Body of pancreas (tissue), 4 donors: ENCODE data around the gene DNAJC1. TPM values are rescaled to one million over a fixed set of nuclear protein-coding genes. Genes with fewer than 3 reads are reported as not detected.

ENCODE experiments used
- ATAC-seq: fragments of 150-250 bp; one replicate; pipeline ENCODE4 v1.9.1; 2016
- DNase-seq, 4 donors: peaks; one replicate each; pipeline ENCODE4 v3.0.0-alpha.2; 2019
- H3K27ac ChIP-seq, 4 donors: fragments of 200-600 bp; sonication (generic); 1 replicate in 3 of 4; 2 replicates in 1 of 4; pipeline versions ENCODE4 v1.5.1 to v1.6.1; 2016 to 2019; ENCODE audit warnings: mild to moderate bottlenecking in 1 of 4, mixed read lengths in 1 of 4, moderate library complexity in 1 of 4
- H3K27me3 ChIP-seq, 2 donors: fragments of 200-600 bp; sonication (generic); one replicate each; pipeline ENCODE4 v1.6.0; 2016; ENCODE audit warnings: mild to moderate bottlenecking in 1 of 2
- H3K36me3 ChIP-seq, 2 donors: fragments of 200-600 bp; sonication (generic); replicated peaks in 1 of 2; 2 replicates each; pipeline ENCODE4 v1.5.1; 2016; ENCODE audit warnings: low read depth in 2 of 2; ENCODE audit not compliant: insufficient read depth in 1 of 2
- H3K4me1 ChIP-seq: fragments of 200-600 bp; sonication (generic); one replicate; pipeline ENCODE4 v1.6.0; 2016
- H3K4me3 ChIP-seq, 2 donors: fragments of 200-600 bp; sonication (generic); 1 replicate in 1 of 2; 2 replicates in 1 of 2; pipeline ENCODE4 v1.5.1; 2016 to 2019
- H3K9me3 ChIP-seq, 3 donors: fragments of 200-600 bp; sonication (generic); 1 replicate in 2 of 3; 2 replicates in 1 of 3; pipeline ENCODE4 v1.5.1; 2016
- CTCF ChIP-seq, 7 experiments: fragments of 450-650 bp in 4 of 7; fragments of 200-600 bp in 3 of 7; sonication (generic) in 3 of 7; IDR thresholded peaks; one replicate each; pipeline ENCODE4 v1.5.1; 2016 to 2019; ENCODE audit warnings: antibody characterized with exemption in 7 of 7
- POLR2A ChIP-seq, 3 donors: fragments of 450-650 bp; IDR thresholded peaks; one replicate each; pipeline ENCODE4 v1.6.1; 2016; ENCODE audit warnings: antibody characterized with exemption in 3 of 3, mild to moderate bottlenecking in 2 of 3
- WGBS, 2 donors: methylation state at CpG; one replicate each; pipeline ENCODE4 v1.1.5; 2017; 5-methylcytosine and 5-hydroxymethylcytosine counted together
- intact Hi-C: fragments of 100-400 bp; cut with DNase I; formaldehyde crosslinking; loops from one replicate; pipeline ENCODE4 v1.15.1; 2023
- total RNA-seq, 2 donors: library from RNA; depleted of rRNA; stranded (reverse); fragments of >200 nt; gene quantifications; one replicate each; pipeline ENCODE4 v1.1.0, GENCODE V29; 2016

The DNAJC1 gene
- total RNA-seq, 2 donors from 2014 or later, result 45.7 to 90.3 TPM

DNA sequence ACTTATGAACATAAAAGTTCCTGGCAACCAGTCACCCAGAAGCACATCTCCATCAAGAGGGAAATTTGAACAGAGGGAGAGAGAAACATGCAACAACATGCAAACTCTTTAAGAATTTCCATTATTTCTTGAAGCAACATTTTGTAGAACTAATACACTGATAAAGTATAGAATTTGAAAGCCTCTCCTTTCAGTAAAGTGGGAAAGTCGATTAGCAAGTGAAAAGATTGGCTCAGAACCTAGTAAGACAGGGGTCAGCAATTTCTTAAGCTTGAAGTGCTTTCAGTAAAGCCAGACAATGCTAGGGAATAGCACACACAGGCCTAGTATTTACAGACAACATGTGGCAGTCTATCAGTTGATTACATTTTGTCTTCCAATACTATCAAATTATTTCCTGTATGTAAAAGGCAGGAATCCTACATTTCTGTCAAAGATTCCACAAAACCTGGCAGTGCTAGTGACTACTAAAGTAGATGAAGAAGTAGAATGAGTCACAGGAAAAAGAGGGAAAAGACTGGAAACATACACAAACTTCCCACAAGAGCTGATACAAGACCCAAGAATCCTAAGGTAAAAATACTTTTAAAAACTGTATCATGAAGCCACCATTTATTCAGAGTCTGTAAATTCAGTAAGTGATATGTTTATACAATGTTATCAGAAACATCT lies 25.2 kb downstream of the DNAJC1 start:
- peaks cover 9% of the 10 kb centered on the region for H3K4me1 ChIP-seq

GRCh38 chr10:21976739-21977138 lies 26.8 kb downstream of the DNAJC1 start:
- Histone ChIP-seq H3K27ac (no peak overlapping the region), H3K4me1 (peaks cover 15% of the 10 kb centered on the region), H3K36me3 (no peaks in the 10 kb centered on the region), H3K9me3 (no peaks in the 10 kb centered on the region), H3K27me3 (no peaks in the 10 kb centered on the region), H3K4me3 (no peak overlapping the region)
- no peak for TF ChIP-seq POLR2A (IDR thresholded peaks at IDR 0.05)
- no peak for TF ChIP-seq CTCF (IDR thresholded peaks at IDR 0.05)
- 93 to 94% methylated on average over 7 of the region's 7 CpGs for WGBS, 2 donors
- ATAC-seq (no peak), DNase-seq (no peak)
- intact Hi-C loops, result no loop called here

More for the DNA sequence above, 25.2 kb downstream of the DNAJC1 start:
- Histone ChIP-seq H3K36me3 (no peaks in the 10 kb centered on the region), H3K4me3 (no peak overlapping the region), H3K27ac (no peak overlapping the region), H3K9me3 (no peaks in the 10 kb centered on the region), H3K27me3 (no peaks in the 10 kb centered on the region)
- no peak for DNase-seq
- no peak for TF ChIP-seq POLR2A (IDR thresholded peaks at IDR 0.05)
- TF ChIP-seq CTCF (IDR thresholded peaks at IDR 0.05), result no peak
- no peak for ATAC-seq
- WGBS, 2 donors, result 11 to 31% methylated on average over 1 of the region's 1 CpG
- intact Hi-C loops, result no loop called here

GRCh38 chr10:21976280-21976679 lies 27.2 kb downstream of the DNAJC1 start:
- TF ChIP-seq POLR2A (IDR thresholded peaks at IDR 0.05), result no peak
- TF ChIP-seq CTCF (IDR thresholded peaks at IDR 0.05), result no peak
- Histone ChIP-seq H3K4me1 (peaks cover 15% of the 10 kb centered on the region), H3K9me3 (no peaks in the 10 kb centered on the region), H3K4me3 (no peak overlapping the region), H3K27ac (no peak overlapping the region), H3K36me3 (no peaks in the 10 kb centered on the region), H3K27me3 (no peaks in the 10 kb centered on the region)
- ATAC-seq, result no peak
- intact Hi-C loops, result no loop called here
- WGBS, 2 donors, result 86 to 90% methylated on average over 2 of the region's 2 CpGs
- DNase-seq, result no peak

DNA sequence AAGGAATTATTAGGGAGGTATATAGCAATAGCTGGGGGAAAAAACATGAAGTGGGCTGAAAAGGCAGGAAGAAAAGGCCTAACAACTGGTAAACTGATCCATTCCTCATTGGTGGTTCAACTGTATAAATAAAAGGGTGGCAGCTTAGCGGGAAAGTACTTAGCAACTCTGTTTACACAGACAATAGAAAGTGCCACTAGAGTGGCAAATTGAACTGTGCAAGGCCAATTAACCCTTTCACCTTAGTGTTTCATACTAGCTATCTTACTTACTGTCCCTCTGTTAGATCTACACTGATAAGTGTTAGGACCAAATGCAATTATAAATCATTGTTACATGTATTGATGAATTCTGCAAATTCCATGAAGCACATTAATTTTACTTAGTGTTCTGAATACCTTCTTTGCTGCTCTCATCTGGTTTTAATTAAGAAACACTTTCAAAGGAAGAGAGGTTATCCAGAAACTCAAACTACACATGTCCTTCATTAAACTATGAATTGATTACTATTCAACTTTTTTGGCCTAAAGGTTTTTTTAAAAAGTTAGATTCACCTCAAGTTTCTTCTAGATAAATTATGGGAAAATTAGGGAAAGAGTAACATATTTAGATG lies 28.0 kb downstream of the DNAJC1 start:
- 28 to 33% methylated on average over 1 of the region's 1 CpG for WGBS, 2 donors
- no peak for TF ChIP-seq CTCF (IDR thresholded peaks at IDR 0.05)
- no peak for TF ChIP-seq POLR2A (IDR thresholded peaks at IDR 0.05)
- H3K27ac ChIP-seq, result no peak overlapping the region
- H3K36me3 ChIP-seq, result no peaks in the 10 kb centered on the region
- peaks cover 20% of the 10 kb centered on the region for H3K4me1 ChIP-seq
- intact Hi-C loops, result no loop called here
- no peak for ATAC-seq
- peak in 1 of 4 donors; percentile 5 for DNase-seq
- H3K27me3 ChIP-seq, result no peaks in the 10 kb centered on the region
- no peaks in the 10 kb centered on the region for H3K9me3 ChIP-seq
- H3K4me3 ChIP-seq, result no peak overlapping the region

DNA sequence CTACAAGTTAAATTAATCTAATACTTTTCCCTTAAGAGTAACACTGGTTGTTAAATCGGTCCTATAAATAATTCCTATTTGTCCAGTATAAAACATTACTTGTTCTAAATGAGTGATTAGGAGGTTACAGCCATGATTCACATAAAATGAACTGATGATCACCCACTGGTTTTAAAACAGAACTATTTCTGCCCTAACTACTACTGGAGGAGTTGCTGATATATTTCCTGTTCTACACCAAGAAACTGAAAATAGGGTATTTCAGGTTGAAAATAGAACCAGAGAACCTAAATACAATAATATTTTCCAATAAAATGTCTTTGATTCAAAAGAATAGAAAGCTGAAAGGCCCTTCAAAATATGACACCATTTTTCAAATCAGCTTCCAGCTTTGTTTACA lies 30.9 kb downstream of the DNAJC1 start:
- intact Hi-C loops, result no loop called here
- ATAC-seq, result no peak

More for the DNA sequence above, 30.9 kb downstream of the DNAJC1 start:
- Histone ChIP-seq H3K9me3 (no peaks in the 10 kb centered on the region), H3K27ac (no peak overlapping the region), H3K27me3 (no peaks in the 10 kb centered on the region), H3K4me3 (no peak overlapping the region), H3K36me3 (no peaks in the 10 kb centered on the region), H3K4me1 (peaks cover 23% of the 10 kb centered on the region)
- WGBS, 2 donors, result 41 to 44% methylated on average over 1 of the region's 1 CpG
- no peak for TF ChIP-seq CTCF (IDR thresholded peaks at IDR 0.05)
- TF ChIP-seq POLR2A (IDR thresholded peaks at IDR 0.05), result no peak
- no peak for DNase-seq
